ENCODE measurements around the gene ARMC8. TPM values are rescaled to one million over a fixed set of nuclear protein-coding genes. Genes with fewer than 3 reads are reported as not detected.

The ARMC8 gene
- total RNA-seq, 8 experiments from 2014 or later, result 23.2 to 49.1 (median 41.9) TPM

DNA sequence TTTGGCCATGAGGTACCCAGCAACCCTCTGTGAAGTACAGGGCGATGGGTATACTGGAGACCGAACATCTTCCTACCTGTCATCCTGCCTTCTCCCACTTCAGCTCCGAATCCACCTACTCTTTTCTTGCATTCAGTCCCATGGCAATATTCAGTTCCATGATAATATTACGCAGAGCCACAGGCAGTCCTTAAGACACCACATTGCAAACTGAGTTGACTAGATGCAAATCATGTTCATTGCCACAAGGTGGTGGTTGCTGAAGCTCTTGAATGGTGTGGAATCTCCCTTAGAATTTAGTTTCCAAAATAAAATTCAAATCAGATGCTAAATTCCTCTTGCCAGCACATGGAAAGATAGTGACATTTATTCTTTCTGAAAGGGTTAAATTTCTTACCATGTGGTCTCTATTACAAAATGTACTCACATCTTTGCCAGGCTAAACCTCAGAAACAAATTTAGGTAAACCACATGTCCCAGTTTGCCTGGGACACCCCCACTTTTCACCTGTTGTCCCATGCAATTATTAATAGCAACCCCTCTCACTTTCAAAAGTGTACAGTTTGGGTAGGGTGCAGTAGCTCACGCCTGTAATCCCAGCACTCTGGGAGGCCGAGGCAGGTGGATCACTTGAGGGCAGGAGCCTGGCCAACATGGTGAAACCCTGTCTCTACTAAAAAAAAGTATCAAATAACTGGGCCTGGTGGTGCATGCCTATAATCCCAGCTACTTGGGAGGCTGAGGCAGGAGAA lies 144.2 kb downstream of the ARMC8 start:
- peak in 2 of 8 experiments; percentile 24 to 35 for ATAC-seq (replicated peaks in 6 of 8)
- Histone ChIP-seq H3K4me1 (replicated peaks in 1 of 2) (peaks cover 5 to 6% of the 10 kb centered on the region in 2 donors), H3K27ac (no peak overlapping the region), H3K4me3 (no peak overlapping the region)
- in situ Hi-C loops (cut with MboI; ENCODE audit: low pct_unique_long_range_greater_than_20kb in 2 of 9, low sequenced_read_pairs in 9 of 9, unreplicated experiment in 9 of 9), result no loop called here
- WGBS, 10 experiments, result 53 to 100% (median 81%) methylated on average over 1 to 6 of the region's 6 CpGs; no CpG with 5 or more reads in 1 of the 10 experiments

DNA sequence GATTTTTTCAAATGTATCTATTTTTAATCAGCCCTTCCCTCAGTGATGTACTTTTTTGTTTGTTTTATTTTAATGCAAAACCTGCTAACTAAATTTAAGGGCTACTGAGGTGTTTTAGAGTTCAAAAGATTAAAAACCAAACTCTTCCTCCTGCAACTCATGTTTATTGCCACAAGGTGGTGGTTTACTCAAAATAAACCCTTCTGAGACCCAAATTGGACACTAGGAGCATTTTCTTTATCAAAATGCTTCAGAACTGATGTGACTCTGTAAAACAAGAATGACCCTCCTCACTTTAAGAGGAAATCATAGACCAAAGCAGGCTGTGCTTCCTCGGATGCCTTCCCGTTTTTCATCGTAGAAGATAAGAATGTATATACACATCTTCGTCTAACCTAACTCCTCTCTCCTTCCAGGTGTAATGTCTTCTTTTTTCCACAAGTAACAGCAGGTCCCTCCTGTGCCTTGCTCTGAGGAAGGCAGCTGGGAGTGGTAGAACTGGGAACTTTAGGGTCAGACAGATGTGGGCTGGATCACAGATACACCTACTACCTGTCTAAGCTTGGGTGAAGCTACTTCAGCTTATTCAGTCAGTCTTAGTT lies 145.5 kb downstream of the ARMC8 start:
- in situ Hi-C loops (cut with MboI; ENCODE audit: low pct_unique_long_range_greater_than_20kb in 2 of 9, low sequenced_read_pairs in 9 of 9, unreplicated experiment in 9 of 9), result no loop called here
- 11 to 67% (median 38%) methylated on average over 1 to 4 of the region's 4 CpGs; no CpG with 5 or more reads in 4 of the 10 experiments for WGBS, 10 experiments
- Histone ChIP-seq H3K27ac (no peak overlapping the region), H3K4me3 (no peak overlapping the region), H3K4me1 (replicated peaks in 1 of 2) (peaks cover 5 to 6% of the 10 kb centered on the region in 2 donors)
- no peak for ATAC-seq (replicated peaks in 6 of 8)

DNA sequence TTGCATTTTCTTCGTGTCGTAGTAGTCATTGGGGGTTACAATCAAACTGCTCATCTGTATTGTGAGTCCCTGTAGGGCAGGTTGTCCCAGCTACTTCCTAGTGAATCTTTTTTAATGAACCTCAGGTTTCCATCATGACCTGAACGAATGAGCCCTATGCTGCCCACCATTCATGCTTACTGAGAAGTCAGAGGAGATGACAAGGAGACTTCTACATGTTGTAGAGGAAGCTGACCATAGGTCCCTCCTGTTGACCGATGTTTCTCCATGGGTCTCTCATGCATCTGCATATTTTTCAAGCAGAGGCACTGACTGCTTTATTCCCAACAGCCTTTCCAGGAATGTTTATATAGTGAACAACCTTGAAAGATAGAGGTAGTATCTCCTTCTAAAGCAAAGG lies 147.5 kb downstream of the ARMC8 start:
- in situ Hi-C loops (cut with MboI; ENCODE audit: low pct_unique_long_range_greater_than_20kb in 2 of 9, low sequenced_read_pairs in 9 of 9, unreplicated experiment in 9 of 9), result no loop called here
- H3K4me3 ChIP-seq, result no peak overlapping the region
- WGBS, 10 experiments, result 71 to 100% (median 81%) methylated on average over 1 to 4 of the region's 4 CpGs; no CpG with 5 or more reads in 3 of the 10 experiments
- ATAC-seq (replicated peaks in 6 of 8), result no peak
- no peak overlapping the region for H3K27ac ChIP-seq
- H3K4me1 ChIP-seq (replicated peaks in 1 of 2), result no peaks in the 10 kb centered on the region

DNA sequence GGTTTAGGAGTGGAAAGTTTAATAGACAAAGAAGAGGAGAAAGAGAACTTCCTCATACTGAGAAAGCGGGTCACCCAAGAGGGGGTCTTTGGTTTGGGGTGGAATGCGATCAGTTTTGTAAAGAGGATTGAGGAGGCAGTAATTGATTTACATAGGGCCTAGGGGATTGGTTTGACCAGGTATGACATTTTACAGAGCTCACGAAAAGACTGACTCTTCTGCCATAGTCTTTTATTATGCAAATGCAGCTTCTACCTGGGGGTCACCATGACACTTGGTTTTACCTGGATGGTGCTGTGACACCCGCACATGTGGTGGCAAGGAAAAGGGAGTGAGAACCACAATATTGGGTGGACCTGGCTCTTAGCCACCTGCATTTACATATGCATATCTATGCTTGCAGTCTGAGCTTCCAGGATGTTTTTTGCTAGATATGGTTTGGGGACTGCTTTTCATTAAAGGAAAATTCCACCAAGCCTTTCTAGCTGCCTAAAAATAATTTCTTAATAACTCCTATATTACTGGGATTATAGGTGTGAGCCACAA lies 149.4 kb downstream of the ARMC8 start:
- H3K27ac ChIP-seq, result no peak overlapping the region
- 60 to 83% (median 65%) methylated on average over 1 to 4 of the region's 4 CpGs; no CpG with 5 or more reads in 2 of the 10 experiments for WGBS, 10 experiments
- no peak overlapping the region for H3K4me3 ChIP-seq
- peak in 3 of 8 experiments; percentile 49 to 61 (median 54) for ATAC-seq (replicated peaks in 6 of 8)
- in situ Hi-C loops (cut with MboI; ENCODE audit: low pct_unique_long_range_greater_than_20kb in 2 of 9, low sequenced_read_pairs in 9 of 9, unreplicated experiment in 9 of 9), result no loop called here
- H3K4me1 ChIP-seq (replicated peaks in 1 of 2), result no peaks in the 10 kb centered on the region

DNA sequence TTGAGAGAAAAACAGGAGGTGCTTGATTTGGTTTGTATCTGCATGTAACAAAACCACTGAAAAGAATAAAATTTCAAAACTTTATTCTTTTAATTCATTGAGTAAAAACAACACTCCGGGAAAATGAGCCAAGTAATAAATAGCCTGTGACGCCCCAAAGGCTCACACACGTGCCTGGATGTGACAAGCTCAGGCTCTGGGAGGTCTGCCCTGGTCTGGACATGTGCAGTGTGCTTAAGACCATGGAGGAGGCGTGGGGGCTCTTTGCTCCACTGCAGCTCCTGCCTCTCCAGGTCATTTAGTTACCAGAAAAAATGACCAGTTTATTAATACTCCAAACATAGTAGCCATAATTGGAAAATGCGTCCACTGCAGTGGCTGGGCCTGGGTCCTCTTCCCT lies 151.1 kb downstream of the ARMC8 start:
- in situ Hi-C loops (cut with MboI; ENCODE audit: low pct_unique_long_range_greater_than_20kb in 2 of 9, low sequenced_read_pairs in 9 of 9, unreplicated experiment in 9 of 9), result no loop called here
- 0 to 58% (median 20%) methylated on average over 1 to 5 of the region's 5 CpGs; no CpG with 5 or more reads in 2 of the 10 experiments for WGBS, 10 experiments
- ATAC-seq (replicated peaks in 6 of 8), result peak in 1 of 8 experiments; percentile 15
- no peaks in the 10 kb centered on the region for H3K4me1 ChIP-seq (replicated peaks in 1 of 2)
- H3K27ac ChIP-seq, result no peak overlapping the region
- no peak overlapping the region for H3K4me3 ChIP-seq

DNA sequence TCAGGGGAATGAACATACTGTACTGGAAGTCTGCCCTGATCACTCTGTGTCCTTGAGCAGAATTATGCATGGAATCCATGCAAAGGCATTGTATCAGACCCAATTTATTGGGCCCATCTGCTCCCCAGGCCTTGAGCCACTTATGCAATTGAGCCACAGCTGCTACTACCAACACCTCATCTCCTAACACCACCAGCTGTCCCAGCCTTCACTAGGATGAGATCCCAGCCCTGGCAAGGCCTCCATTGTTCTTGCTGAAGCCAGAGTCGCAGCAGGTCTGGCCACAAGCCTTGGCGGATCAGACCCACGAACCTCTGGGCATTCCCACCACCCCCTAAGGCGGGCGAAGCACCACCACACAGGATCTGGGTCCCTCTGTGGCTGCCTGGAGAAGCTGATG lies 151.7 kb downstream of the ARMC8 start:
- H3K4me3 ChIP-seq, result no peak overlapping the region
- H3K27ac ChIP-seq, result no peak overlapping the region
- no peaks in the 10 kb centered on the region for H3K4me1 ChIP-seq (replicated peaks in 1 of 2)
- in situ Hi-C loops (cut with MboI; ENCODE audit: low pct_unique_long_range_greater_than_20kb in 2 of 9, low sequenced_read_pairs in 9 of 9, unreplicated experiment in 9 of 9), result no loop called here
- peak in 3 of 8 experiments; percentile 72 to 85 (median 82) for ATAC-seq (replicated peaks in 6 of 8)
- WGBS, 10 experiments, result 10 to 100% (median 80%) methylated on average over 1 to 3 of the region's 5 CpGs; no CpG with 5 or more reads in 7 of the 10 experiments

DNA sequence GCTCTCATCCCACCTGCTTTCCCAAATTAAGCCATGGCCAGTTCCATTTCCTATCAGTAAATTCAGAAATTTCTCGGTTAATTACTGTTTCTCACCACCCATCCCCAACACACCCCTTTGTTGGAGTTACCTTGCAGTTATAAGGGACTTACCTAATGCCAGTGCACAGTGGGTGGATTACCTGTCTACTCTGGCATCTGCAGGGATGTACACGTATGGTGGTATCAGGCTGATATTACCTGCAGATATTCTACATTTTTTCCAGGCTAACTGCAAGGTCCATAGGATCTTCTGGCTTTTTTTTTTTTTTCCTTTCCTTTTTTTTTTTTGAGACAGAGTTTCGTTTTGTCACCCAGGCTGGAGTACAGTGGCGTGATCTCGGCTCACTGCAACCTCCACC lies 153.4 kb downstream of the ARMC8 start:
- 69 to 100% (median 91%) methylated on average over 1 to 5 of the region's 5 CpGs; no CpG with 5 or more reads in 2 of the 10 experiments for WGBS, 10 experiments

DNA sequence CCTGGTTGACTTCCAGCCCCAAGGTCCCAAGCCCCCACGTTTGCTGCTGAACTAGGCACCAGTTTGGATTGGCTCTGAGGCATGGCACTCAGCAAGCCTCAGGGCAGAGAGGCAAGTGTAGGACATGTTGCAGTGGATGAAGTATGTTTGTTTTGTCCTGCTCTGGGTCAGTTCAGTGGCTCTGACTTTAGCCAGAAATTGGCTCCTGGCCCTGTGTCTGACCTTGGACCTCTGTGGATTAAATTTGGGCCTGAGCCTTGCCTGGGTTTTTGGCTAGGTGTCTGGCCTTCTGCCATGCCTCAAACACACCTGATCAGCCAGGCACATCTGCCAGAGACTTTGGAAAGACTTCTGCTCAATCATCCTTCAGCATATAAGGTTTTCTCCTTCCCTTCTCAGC lies 157.7 kb downstream of the ARMC8 start:
- no peak for ATAC-seq (replicated peaks in 6 of 8)
- Histone ChIP-seq H3K4me1 (replicated peaks in 1 of 2) (peaks cover 9% of the 10 kb centered on the region in 2 donors), H3K4me3 (no peak overlapping the region), H3K27ac (no peak overlapping the region)
- in situ Hi-C loops (cut with MboI; ENCODE audit: low pct_unique_long_range_greater_than_20kb in 2 of 9, low sequenced_read_pairs in 9 of 9, unreplicated experiment in 9 of 9), result no loop called here
- WGBS, 10 experiments, result 40 to 60% methylated on average over 1 of the region's 1 CpG; no CpG with 5 or more reads in 8 of the 10 experiments

More for the DNA sequence above, 153.4 kb downstream of the ARMC8 start:
- Histone ChIP-seq H3K4me1 (replicated peaks in 1 of 2) (no peaks in the 10 kb centered on the region), H3K4me3 (no peak overlapping the region), H3K27ac (no peak overlapping the region)
- no peak for ATAC-seq (replicated peaks in 6 of 8)
- in situ Hi-C loops (cut with MboI; ENCODE audit: low pct_unique_long_range_greater_than_20kb in 2 of 9, low sequenced_read_pairs in 9 of 9, unreplicated experiment in 9 of 9), result no loop called here

Other genes starting within 250 kb of the ARMC8 start
- gene CLDN18, start 177.1 kb upstream of the ARMC8 start, total RNA-seq, result 1 to 10 TPM in 3 of 8 experiments, under 1 TPM in 5; 0.16 to 2.8 (median 0.59) TPM
- 10 to 100 TPM in 4 of 8 experiments, 1 to 10 TPM in 4; 3.9 to 59.9 (median 12.1) TPM for gene DZIP1L, start 71.7 kb upstream of the ARMC8 start, total RNA-seq
- gene A4GNT, start 54.9 kb upstream of the ARMC8 start, total RNA-seq, result 1 to 10 TPM in 1 of 8 experiments, under 1 TPM in 4, not detected in 3; 0.19 to 1.4 (median 0.40) TPM
- 10 to 100 TPM; 10.8 to 19.7 (median 12.9) TPM for gene DBR1, start 12.4 kb upstream of the ARMC8 start, total RNA-seq
- 10 to 100 TPM in 1 of 8 experiments, 1 to 10 TPM in 7; 2.2 to 13.2 (median 3.7) TPM for gene NME9, start 142.6 kb downstream of the ARMC8 start, total RNA-seq
- gene MRAS, start 161.3 kb downstream of the ARMC8 start, total RNA-seq, result 100 to 1,000 TPM in 1 of 8 experiments, 10 to 100 TPM in 7; 30.3 to 150 (median 42.1) TPM
- 1 to 10 TPM in 6 of 8 experiments, under 1 TPM in 2; 0.71 to 4.5 (median 1.8) TPM for gene ESYT3, start 247.3 kb downstream of the ARMC8 start, total RNA-seq